Lower lobe of right lung (tissue), 2 donors: ENCODE measurements around the gene SMAD1. TPM values are rescaled to one million over a fixed set of nuclear protein-coding genes. Genes with fewer than 3 reads are reported as not detected.

Source experiments
- ATAC-seq, 2 donors: fragments of 200-7000 bp; cut with Tn5 transposase; one replicate each; pipeline ENCODE4 v1.9.1; 2020 to 2022; ENCODE audit warnings: mild to moderate bottlenecking in 2 of 2, moderate library complexity in 2 of 2
- DNase-seq: peaks from one replicate; pipeline ENCODE4 v3.0.0-alpha.2; 2020
- H3K27ac ChIP-seq: fragments of 200-600 bp; one replicate; pipeline ENCODE4 v1.8.0; 2022
- H3K27me3 ChIP-seq: fragments of 200-600 bp; one replicate; pipeline ENCODE4 v1.8.0; 2022; ENCODE audit warnings: low read depth
- H3K36me3 ChIP-seq: fragments of 200-600 bp; one replicate; pipeline ENCODE4 v1.8.0; 2022; ENCODE audit warnings: mild to moderate bottlenecking
- H3K4me1 ChIP-seq: fragments of 200-600 bp; one replicate; pipeline ENCODE4 v1.8.0; 2022
- H3K4me3 ChIP-seq: fragments of 200-600 bp; one replicate; pipeline ENCODE4 v1.8.0; 2022; ENCODE audit warnings: mild to moderate bottlenecking
- H3K9me3 ChIP-seq: fragments of 200-600 bp; one replicate; pipeline ENCODE4 v1.8.0; 2022
- intact Hi-C: fragments of 100-400 bp; cut with DNase I; formaldehyde crosslinking; loops from one replicate; pipeline ENCODE4 v1.11.0; 2022
- long read RNA-seq: library from polyadenylated mRNA; unstranded; transcript quantifications from one replicate; pipeline ENCODE4 v2.0.0, GENCODE V29; 2021
- total RNA-seq: library from RNA; stranded (reverse); fragmentation: NEBNext Ultra II Directional; extraction: Animal tissue kit (Norgen Biotek cat#: 25700); gene quantifications from one replicate; pipeline ENCODE4 v1.2.1, GENCODE V29; 2021
- TF ChIP-seq, protein P1 (sequence below): fragments of 200-600 bp; IDR thresholded peaks from one replicate; pipeline ENCODE4 v1.8.0; 2022; ENCODE audit warnings: antibody characterized with exemption, mild to moderate bottlenecking
- donor health status: DM: no; HTN: yes; CAD: no; lungs with severe emphysema.

SMAD1 gene
- total RNA-seq = 15.8 TPM
- long read RNA-seq, transcript SMAD1-201 (7 exons, 1,966 nt) = major isoform, 11 of 20 reads
- long read RNA-seq, partial matches to known transcripts = 1 of 20 reads
- long read RNA-seq, other reads (novel, unspliced or antisense) = 5 of 20 reads

DNA sequence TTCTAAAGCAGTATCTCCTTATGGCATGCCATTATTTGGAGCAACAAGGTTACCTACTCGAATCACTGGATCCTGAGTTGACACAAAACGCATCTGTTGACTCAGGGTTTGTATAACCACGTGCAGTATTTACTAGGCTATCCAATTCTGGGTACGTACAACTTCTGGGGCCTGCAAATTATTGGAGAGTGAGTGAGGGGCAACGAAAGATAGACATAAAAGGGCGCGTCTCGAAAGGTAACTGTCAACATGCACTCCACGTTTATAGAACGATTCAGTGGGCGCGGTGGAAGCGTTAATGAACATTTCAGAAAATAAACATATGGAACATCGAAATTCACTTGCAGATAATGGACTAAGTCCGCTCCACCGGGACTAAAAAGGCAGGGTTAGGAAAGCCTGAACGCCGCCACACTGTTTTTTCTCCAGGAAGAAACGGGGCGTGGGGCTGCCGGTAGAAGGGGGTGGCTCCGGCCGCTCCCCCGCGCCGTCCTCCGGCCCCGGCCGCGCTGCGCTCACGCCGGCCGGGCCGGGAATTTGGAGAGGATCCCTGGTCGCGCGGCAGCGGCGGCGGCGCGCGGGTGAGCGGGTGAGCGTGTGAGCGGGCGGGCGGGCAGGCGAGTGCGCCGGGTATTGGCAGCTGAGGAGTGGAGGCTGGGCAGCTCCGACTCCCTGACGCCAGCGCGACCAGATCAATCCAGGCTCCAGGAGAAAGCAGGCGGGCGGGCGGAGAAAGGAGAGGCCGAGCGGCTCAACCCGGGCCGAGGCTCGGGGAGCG, at the start of gene SMAD1:
Gene SMAD1 (plus strand): TSS at position 690 of the 778 bp plus-strand sequence. CDS start 32,761 bp downstream, outside the sequence.
- DNase-seq = peak; percentile 88
- H3K27me3 ChIP-seq = no peaks in the 10 kb centered on the region
- H3K36me3 ChIP-seq = no peaks in the 10 kb centered on the region
- intact Hi-C loops = no loop called here
- peak within 1 kb of the TSS; percentile 83 for H3K4me3 ChIP-seq
- H3K4me1 ChIP-seq = peaks cover 20% of the 10 kb centered on the region
- TF ChIP-seq, protein P1, sequence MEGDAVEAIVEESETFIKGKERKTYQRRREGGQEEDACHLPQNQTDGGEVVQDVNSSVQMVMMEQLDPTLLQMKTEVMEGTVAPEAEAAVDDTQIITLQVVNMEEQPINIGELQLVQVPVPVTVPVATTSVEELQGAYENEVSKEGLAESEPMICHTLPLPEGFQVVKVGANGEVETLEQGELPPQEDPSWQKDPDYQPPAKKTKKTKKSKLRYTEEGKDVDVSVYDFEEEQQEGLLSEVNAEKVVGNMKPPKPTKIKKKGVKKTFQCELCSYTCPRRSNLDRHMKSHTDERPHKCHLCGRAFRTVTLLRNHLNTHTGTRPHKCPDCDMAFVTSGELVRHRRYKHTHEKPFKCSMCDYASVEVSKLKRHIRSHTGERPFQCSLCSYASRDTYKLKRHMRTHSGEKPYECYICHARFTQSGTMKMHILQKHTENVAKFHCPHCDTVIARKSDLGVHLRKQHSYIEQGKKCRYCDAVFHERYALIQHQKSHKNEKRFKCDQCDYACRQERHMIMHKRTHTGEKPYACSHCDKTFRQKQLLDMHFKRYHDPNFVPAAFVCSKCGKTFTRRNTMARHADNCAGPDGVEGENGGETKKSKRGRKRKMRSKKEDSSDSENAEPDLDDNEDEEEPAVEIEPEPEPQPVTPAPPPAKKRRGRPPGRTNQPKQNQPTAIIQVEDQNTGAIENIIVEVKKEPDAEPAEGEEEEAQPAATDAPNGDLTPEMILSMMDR = no peak
- ATAC-seq = peak; percentile 96
- peak within 1 kb of the TSS; percentile 91 for H3K27ac ChIP-seq
- H3K9me3 ChIP-seq = no peaks in the 10 kb centered on the region

DNA sequence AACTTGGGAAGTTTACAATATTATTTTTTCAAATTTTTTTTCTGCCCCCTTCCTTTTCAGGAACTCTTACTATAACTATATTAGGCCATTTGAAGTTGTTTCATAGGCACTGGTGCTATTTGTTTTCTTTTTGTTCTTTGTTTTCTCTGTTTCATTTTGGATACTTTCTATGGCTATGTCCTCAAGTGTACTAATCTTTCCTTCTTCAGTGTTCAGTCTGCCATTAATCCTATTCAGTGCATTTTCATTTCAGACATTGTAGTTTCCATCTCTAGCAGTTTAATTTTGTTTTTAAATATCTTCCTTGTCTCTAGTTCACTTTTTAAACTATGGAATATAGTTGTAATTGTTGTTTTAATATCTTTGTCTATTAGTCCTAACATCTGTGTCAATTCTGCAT, 48.0 kb upstream of the SMAD1 start:
- intact Hi-C loops = no loop called here
- ATAC-seq = no peak
- Histone ChIP-seq H3K36me3 (no peaks in the 10 kb centered on the region), H3K27me3 (no peaks in the 10 kb centered on the region), H3K4me3 (no peak overlapping the region), H3K9me3 (no peaks in the 10 kb centered on the region), H3K27ac (no peak overlapping the region), H3K4me1 (no peaks in the 10 kb centered on the region)
- DNase-seq = no peak
- TF ChIP-seq, protein P1 = no peak

DNA sequence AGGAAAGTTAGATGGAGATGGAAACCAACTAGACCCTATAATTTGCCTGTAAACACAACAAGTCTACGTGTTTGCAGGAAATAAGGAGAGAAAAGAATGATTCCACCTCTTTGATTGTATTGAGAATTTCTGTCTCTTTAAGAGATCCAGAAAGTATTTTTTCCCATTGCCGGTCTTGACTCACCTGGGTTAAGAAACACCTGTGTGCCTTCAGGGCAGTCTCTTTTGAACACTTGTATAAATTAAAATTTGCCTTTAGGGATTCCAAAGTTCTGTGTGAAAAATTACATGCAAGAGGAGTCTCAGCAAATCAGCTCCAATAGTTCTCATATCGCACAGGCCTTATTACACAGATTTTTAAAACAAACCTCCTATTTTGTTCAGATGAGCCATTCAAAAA, 46.0 kb upstream of the SMAD1 start:
- no peaks in the 10 kb centered on the region for H3K27me3 ChIP-seq

DNA sequence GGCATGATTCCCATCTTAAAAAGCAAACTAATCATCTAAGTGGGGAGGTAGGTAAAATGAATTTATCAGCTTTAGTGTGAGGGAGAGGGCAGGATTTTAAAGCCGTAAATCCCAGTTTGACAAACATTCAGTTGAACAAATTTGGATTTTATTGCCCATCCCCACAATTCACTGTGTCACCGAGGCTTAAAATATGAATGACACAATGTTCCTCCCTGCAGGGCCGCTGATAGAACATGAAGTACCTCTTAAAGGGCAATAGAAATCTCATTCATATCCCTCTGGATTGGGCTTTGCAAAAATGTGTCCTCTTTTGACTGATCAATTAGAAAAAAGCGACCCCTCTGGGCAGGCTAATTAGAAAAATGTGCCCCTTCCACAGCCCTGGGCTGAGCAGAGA, 45.5 kb upstream of the SMAD1 start:
- no peak for ATAC-seq
- TF ChIP-seq, protein P1 = no peak
- no peak for DNase-seq
- intact Hi-C loops = no loop called here
- Histone ChIP-seq H3K9me3 (no peaks in the 10 kb centered on the region), H3K27ac (no peak overlapping the region), H3K36me3 (no peaks in the 10 kb centered on the region), H3K27me3 (no peaks in the 10 kb centered on the region), H3K4me3 (no peak overlapping the region), H3K4me1 (no peaks in the 10 kb centered on the region)

More for the DNA sequence above, 46.0 kb upstream of the SMAD1 start:
- Histone ChIP-seq H3K27ac (no peak overlapping the region), H3K4me1 (no peaks in the 10 kb centered on the region), H3K9me3 (no peaks in the 10 kb centered on the region), H3K4me3 (no peak overlapping the region), H3K36me3 (no peaks in the 10 kb centered on the region)
- DNase-seq = no peak
- ATAC-seq = no peak
- intact Hi-C loops = no loop called here
- TF ChIP-seq, protein P1 = no peak

DNA sequence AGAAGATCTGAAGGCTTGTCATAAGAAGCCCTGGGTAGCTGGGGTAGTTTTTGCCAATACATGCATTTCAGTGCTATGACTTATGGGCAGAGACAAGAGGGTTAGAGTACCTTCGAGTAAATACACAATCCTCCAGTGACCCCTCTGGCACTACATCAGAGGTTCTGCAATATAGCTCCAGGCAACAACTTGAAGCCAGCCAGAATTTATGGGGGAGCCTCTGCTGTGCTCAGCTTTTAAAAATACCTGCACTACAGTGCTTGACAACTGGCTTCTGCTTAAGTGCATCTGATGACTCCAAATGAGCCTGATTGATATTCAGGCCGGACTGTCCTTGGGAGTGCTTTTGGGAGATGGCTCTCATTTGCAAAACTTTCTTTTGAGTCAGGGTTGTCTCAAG, 44.9 kb upstream of the SMAD1 start:
- Histone ChIP-seq H3K27me3 (no peaks in the 10 kb centered on the region), H3K9me3 (peaks cover 1% of the 10 kb centered on the region), H3K4me3 (no peak overlapping the region), H3K27ac (no peak overlapping the region), H3K4me1 (no peaks in the 10 kb centered on the region), H3K36me3 (no peaks in the 10 kb centered on the region)
- DNase-seq (no peak), ATAC-seq (no peak)
- TF ChIP-seq, protein P1 = no peak
- intact Hi-C loops = no loop called here
